Astrocyte of the spinal cord (primary cell): ENCODE results near the gene TRPM1.

ENCODE experiments used
- DNase-seq: peaks from one replicate; pipeline ENCODE4 v3.0.0; 2011; ENCODE audit warnings: low read depth, low spot score
- H3K4me3 ChIP-seq: 2 replicates; pipeline ENCODE4 v1.5.1; 2011; ENCODE audit warnings: low read depth, mild to moderate bottlenecking, low read length, moderate library complexity
- in situ Hi-C: cut with HindIII; loops from 2 replicates; pipeline ENCODE4 v1.10.0; 2017; ENCODE audit warnings: low sequenced_read_pairs
- TF ChIP-seq, protein P1 (sequence below): IDR thresholded peaks from 2 replicates; pipeline ENCODE4 v1.5.1; 2012; ENCODE audit warnings: low read depth, mild to moderate bottlenecking, low read length, inconsistent platforms

Gene TRPM1

DNA sequence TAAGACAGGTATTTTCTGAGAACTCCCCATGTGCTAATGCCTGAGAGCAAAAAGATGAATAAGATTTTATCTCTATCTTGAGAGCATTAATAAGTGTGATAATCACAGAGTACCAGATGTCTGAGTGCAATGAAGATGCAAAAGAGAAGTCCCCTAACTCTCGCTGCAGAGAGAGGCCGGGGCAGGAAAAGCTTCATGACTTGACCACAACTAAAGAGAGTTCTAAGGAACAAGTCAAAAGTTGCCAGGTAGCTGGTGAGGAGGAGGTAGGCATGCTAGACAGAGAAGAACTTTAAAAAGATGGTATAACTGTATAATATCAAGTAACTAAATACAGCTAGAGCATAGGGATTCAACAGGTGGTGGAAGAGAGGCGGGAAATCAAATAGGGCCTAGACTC is 138.9 kb downstream of the TRPM1 start:
- in situ Hi-C loops, result no loop called here
- DNase-seq, result no peak
- TF ChIP-seq, protein P1, sequence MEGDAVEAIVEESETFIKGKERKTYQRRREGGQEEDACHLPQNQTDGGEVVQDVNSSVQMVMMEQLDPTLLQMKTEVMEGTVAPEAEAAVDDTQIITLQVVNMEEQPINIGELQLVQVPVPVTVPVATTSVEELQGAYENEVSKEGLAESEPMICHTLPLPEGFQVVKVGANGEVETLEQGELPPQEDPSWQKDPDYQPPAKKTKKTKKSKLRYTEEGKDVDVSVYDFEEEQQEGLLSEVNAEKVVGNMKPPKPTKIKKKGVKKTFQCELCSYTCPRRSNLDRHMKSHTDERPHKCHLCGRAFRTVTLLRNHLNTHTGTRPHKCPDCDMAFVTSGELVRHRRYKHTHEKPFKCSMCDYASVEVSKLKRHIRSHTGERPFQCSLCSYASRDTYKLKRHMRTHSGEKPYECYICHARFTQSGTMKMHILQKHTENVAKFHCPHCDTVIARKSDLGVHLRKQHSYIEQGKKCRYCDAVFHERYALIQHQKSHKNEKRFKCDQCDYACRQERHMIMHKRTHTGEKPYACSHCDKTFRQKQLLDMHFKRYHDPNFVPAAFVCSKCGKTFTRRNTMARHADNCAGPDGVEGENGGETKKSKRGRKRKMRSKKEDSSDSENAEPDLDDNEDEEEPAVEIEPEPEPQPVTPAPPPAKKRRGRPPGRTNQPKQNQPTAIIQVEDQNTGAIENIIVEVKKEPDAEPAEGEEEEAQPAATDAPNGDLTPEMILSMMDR, result no peak
- no peak overlapping the region for H3K4me3 ChIP-seq

DNA sequence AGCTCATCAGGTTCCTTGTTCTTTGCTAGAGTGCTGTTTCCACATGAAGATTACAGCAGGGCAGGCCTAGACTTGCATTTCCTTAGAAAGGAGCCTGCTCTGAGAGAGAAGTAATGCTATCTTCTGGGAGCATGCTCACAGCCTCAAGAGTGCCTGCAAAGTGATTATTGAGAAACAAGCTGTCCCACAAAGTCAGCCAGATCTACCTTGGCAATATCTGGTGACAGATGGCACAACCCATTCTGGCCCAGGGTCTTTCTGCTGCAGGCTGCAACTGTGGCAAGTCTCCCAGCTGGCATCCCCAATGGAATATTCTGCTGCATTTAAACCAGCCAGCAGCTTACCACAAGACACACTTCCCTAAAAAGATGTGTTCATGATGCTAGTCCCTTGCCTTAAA is 139.4 kb downstream of the TRPM1 start:
- DNase-seq, result no peak
- in situ Hi-C loops, result no loop called here
- no peak overlapping the region for H3K4me3 ChIP-seq
- TF ChIP-seq, protein P1, result no peak

DNA sequence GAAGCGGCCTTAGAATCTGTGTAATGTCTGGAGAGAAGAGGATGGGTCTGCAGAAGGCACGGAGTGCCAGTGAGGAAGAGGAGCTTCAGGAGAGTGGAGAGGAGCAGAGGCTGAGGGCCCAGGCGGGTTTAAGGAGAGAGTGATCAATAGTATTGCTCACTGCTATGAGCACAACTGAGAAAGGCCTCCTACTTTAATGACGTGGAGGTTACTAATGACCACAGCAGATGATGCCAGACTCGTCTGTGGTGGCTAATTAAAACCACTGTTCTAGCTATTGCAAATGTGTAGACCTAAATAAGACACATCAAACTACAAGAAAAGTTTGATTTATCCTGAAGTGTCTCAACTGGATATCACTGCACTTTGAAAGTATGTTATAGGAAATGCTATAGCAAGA is 143.3 kb downstream of the TRPM1 start:
- H3K4me3 ChIP-seq, result no peak overlapping the region
- TF ChIP-seq, protein P1, result no peak
- no peak for DNase-seq
- in situ Hi-C loops, result no loop called here

DNA sequence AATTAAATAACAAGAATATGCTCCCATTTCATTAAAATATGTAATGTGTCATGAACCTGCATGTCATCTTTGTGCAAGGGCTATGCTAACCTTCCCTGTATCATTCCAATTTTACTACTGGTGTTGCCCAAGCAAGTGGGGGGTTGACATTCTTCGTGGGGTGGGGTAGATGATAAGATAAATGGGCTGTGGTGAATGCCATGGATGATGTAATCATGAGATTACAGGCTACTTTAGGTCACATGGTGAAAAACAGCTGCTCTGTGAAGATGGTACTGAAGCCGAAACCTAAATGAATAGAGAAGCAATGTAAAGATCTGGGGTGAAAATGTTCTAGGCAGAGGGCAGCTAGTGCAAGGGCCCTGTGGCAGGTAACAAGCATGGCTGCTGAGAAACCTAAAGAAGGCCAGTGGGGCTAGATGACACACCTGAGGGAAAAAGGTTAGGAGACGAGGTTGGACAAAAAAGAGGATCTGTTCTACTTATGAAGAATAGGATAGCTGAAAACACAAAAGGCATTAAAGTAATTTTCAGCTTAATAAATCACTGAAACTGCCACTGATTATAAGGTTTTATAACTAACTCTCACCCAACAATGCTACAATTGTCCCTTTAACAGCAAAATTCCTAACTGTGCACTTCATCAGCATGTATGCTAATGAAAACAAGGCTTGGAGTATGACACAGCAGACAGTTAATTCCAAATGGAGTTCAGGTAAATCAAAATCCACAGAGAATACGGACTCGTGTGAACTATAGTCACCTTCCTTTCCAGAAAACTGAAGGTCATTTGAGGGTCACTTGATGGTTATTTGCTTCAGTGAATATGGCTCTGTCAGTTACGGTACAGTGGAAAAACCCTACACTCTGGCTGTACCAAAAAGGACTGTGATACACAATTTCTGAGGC is 145.1 kb downstream of the TRPM1 start:
- in situ Hi-C loops, result no loop called here
- DNase-seq, result no peak
- H3K4me3 ChIP-seq, result no peak overlapping the region
- TF ChIP-seq, protein P1, result no peak

DNA sequence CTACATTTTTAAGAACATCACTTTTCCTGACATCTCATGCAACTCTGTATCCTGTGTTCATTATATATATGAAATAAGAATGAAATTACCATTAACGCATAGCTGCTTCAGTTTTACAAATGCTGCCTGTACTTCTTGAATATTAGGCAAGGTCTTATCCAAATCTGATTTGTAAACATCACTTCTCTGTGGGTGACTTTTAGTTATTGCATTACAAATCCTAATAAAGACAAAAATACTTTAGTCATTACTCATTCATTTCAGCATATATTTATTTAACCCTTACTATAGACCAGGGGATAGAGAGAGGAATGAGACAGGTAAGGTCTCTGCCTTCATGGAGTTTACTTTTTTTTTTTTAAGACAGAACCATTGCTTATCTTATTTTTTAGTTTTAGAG is 146.9 kb downstream of the TRPM1 start:
- TF ChIP-seq, protein P1, result no peak
- H3K4me3 ChIP-seq, result no peak overlapping the region
- DNase-seq, result no peak
- in situ Hi-C loops, result no loop called here

DNA sequence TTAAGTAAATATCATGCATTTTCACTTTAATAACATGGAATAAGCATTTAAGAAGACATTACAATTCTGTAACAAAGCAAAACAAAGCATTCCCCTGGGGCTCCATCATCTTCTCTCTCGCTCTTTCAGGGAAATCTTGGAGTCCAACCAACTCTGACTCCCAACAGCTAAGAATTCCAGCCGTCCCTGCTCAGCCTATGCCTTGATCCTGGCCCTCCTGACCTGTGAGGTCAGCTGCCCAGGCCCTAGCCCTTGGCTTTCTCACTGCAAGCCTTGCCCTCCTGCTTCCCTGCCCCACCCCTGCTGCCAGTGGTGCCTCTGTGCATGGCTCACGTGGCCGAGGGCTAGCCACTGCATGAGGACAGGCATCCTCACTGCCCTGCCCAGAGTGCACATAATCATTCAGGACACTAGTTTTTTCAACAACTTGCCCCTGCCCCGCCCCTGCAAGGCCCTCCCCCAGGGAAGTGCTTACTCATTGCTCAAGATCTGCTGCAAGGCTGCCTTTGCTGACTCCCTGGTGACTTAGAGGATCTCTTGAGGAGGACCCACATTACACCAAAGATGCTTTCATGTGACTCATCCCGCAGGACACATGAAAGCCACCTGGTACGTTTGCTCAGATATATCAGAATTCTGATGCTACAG is 147.7 kb downstream of the TRPM1 start:
- TF ChIP-seq, protein P1, result no peak
- DNase-seq, result peak; percentile 83

More for the DNA sequence above, 147.7 kb downstream of the TRPM1 start:
- H3K4me3 ChIP-seq, result no peak overlapping the region
- in situ Hi-C loops, result no loop called here
